GM21515 (cell line): ENCODE data around the gene RAD9A.
"Not testable (repeated sequence)": the region's sequence is repeated elsewhere in the genome, so short reads cannot be mapped to it uniquely, and the experiment has no call there.

Experiments used
- ATAC-seq: cut with Tn5 transposase; IDR thresholded peaks from one replicate; pipeline ENCODE4 v1.9.1; 2021; ENCODE audit not compliant: unreplicated experiment

RAD9A gene

GRCh38 chr11:67421430-67422031 is 29.7 kb downstream of the RAD9A start:
- no peak for ATAC-seq

GRCh38 chr11:67422891-67423290 is 31.1 kb downstream of the RAD9A start:
- ATAC-seq = no peak

GRCh38 chr11:67423466-67423865 is 31.7 kb downstream of the RAD9A start:
- no peak for ATAC-seq

- no peak for ATAC-seq
These were observed 32.3 kb downstream of the RAD9A start for GRCh38 chr11:67423891-67424613.

- not testable (repeated sequence) for ATAC-seq
These were observed 35.6 kb downstream of the RAD9A start for GRCh38 chr11:67427364-67427859.

GRCh38 chr11:67428052-67429001 is 36.5 kb downstream of the RAD9A start, which contains the start of gene RPS6KB2:
Gene RPS6KB2 (plus strand): TSS chr11:67428494. CDS start chr11:67428546, 52 bp downstream.
- ATAC-seq = peak; percentile 79

- ATAC-seq = no peak
These were observed 37.4 kb downstream of the RAD9A start for GRCh38 chr11:67429038-67429668.

- no peak for ATAC-seq
These were observed 37.9 kb downstream of the RAD9A start for GRCh38 chr11:67429722-67430121.

- ATAC-seq = no peak
These were observed 39.8 kb downstream of the RAD9A start for GRCh38 chr11:67431346-67432249.

- ATAC-seq = no peak
These were observed 41.0 kb downstream of the RAD9A start for GRCh38 chr11:67432655-67433349.

GRCh38 chr11:67433536-67434394 is 42.0 kb downstream of the RAD9A start:
- no peak for ATAC-seq

GRCh38 chr11:67434395-67434881 is 42.7 kb downstream of the RAD9A start:
- ATAC-seq = no peak

- ATAC-seq = no peak
These were observed 43.4 kb downstream of the RAD9A start for GRCh38 chr11:67435031-67435726.

GRCh38 chr11:67435727-67436458 is 44.1 kb downstream of the RAD9A start:
- ATAC-seq = no peak

GRCh38 chr11:67436459-67437081 is 44.8 kb downstream of the RAD9A start:
- peak; percentile 30 for ATAC-seq

- no peak for ATAC-seq
These were observed 45.5 kb downstream of the RAD9A start, which contains the start of gene PTPRCAP for GRCh38 chr11:67437082-67437808. Gene PTPRCAP (minus strand): TSS chr11:67437682. CDS start chr11:67437619, 63 bp downstream.
